ENCODE measurements around the gene FAM120AOS. TPM values are rescaled to one million over a fixed set of nuclear protein-coding genes. Genes with fewer than 3 reads are reported as not detected.

FAM120AOS gene
- total RNA-seq, 1 donor from 2014 or later = 38.7 TPM

DNA sequence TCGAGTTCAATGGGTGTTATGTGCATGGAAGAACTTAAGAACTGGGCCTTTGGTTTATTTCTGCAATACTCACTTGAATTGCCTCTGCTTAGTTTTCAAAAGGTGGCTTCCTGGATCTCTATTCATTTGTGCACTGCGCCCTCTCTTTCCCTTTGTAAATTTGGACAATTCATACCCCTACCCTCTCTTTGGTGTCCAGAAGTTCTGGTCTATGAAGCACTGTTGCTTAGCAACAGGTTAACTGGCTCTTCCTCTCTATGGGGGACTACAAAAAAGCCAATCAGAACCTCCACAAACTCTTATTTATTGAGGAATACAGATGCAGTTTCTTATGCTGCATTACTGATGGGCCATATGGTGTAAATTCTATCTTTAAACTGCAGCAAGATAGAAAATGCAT is 15.4 kb downstream of the FAM120AOS start:
- Mint-ChIP-seq H3K36me3 (ENCODE audit: low read depth, unreplicated experiment) (no peaks in the 10 kb centered on the region), H3K9me3 (ENCODE audit: unreplicated experiment) (no peaks in the 10 kb centered on the region), H3K4me1 (ENCODE audit: unreplicated experiment) (peaks cover 8% of the 10 kb centered on the region), H3K27ac (ENCODE audit: unreplicated experiment) (no peak overlapping the region), H3K27me3 (ENCODE audit: unreplicated experiment) (peaks cover 2% of the 10 kb centered on the region), H3K4me3 (ENCODE audit: unreplicated experiment) (no peak overlapping the region)
- DNase-seq (ENCODE audit: low spot score) = no peak
- TF ChIP-seq, protein P1, sequence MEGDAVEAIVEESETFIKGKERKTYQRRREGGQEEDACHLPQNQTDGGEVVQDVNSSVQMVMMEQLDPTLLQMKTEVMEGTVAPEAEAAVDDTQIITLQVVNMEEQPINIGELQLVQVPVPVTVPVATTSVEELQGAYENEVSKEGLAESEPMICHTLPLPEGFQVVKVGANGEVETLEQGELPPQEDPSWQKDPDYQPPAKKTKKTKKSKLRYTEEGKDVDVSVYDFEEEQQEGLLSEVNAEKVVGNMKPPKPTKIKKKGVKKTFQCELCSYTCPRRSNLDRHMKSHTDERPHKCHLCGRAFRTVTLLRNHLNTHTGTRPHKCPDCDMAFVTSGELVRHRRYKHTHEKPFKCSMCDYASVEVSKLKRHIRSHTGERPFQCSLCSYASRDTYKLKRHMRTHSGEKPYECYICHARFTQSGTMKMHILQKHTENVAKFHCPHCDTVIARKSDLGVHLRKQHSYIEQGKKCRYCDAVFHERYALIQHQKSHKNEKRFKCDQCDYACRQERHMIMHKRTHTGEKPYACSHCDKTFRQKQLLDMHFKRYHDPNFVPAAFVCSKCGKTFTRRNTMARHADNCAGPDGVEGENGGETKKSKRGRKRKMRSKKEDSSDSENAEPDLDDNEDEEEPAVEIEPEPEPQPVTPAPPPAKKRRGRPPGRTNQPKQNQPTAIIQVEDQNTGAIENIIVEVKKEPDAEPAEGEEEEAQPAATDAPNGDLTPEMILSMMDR (IDR thresholded peaks at IDR 0.05; ENCODE audit: unreplicated experiment) = no peak

DNA sequence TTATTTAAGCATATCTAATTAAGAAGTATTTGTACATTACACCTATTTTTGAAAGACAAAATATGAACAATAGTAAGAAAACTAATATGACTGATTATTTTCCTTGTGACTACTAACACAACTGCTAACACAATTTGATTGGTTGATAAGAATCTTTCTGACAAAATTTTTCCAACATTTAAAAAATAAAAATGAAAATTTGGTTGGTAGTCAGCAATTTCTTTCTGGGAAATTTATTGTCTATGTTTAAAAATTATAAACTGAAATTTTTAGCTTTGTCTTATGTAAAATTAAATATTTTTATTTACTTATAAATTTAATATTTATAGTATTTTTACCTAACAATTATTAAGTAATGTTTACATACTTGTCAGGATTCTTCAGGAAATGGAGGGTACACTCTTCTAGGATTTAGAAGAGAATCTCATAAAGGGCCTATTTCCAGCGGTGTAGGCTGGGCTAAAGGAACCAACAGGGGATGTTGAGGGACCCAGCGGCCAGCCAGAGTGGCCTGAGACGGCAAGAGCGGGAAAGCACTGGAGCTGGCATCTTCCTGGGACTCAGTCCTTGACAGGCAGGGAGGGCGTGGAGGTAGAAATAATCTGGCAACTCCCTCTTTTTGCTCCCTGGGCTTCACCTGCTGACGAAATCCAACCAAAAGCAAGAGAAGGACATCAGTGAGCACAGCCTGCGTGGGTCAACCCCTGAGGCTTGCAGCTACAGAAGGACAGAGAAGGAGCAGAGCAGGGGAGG is 16.6 kb downstream of the FAM120AOS start:
- TF ChIP-seq, protein P1 (IDR thresholded peaks at IDR 0.05; ENCODE audit: unreplicated experiment) = no peak
- no peak overlapping the region for H3K4me3 Mint-ChIP-seq (ENCODE audit: unreplicated experiment)
- H3K27ac Mint-ChIP-seq (ENCODE audit: unreplicated experiment) = no peak overlapping the region
- no peaks in the 10 kb centered on the region for H3K9me3 Mint-ChIP-seq (ENCODE audit: unreplicated experiment)
- no peak for DNase-seq (ENCODE audit: low spot score)
- H3K4me1 Mint-ChIP-seq (ENCODE audit: unreplicated experiment) = peaks cover 14% of the 10 kb centered on the region
- no peaks in the 10 kb centered on the region for H3K36me3 Mint-ChIP-seq (ENCODE audit: low read depth, unreplicated experiment)
- H3K27me3 Mint-ChIP-seq (ENCODE audit: unreplicated experiment) = peaks cover 2% of the 10 kb centered on the region

DNA sequence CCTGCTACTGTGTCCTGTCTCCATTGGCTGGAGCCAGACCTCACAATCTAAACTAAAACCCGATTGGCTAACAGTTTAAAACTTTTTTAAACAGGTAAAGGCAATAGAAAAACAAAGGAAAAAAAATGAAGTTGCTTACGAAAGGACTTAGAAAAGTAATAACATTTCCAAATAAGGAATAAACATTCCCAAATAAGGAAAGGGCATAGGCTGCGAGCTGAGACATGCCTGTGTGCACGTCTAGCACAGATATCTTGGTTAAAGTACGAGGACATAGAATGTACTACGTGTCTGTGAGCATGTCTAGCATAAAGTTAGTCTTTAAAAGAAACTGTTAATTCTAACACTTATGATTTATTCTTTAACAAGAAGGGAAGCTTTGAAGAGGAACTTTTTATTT is 17.2 kb downstream of the FAM120AOS start:
- Mint-ChIP-seq H3K4me3 (ENCODE audit: unreplicated experiment) (no peak overlapping the region), H3K9me3 (ENCODE audit: unreplicated experiment) (no peaks in the 10 kb centered on the region), H3K4me1 (ENCODE audit: unreplicated experiment) (peaks cover 19% of the 10 kb centered on the region), H3K27me3 (ENCODE audit: unreplicated experiment) (peaks cover 2% of the 10 kb centered on the region), H3K27ac (ENCODE audit: unreplicated experiment) (no peak overlapping the region), H3K36me3 (ENCODE audit: low read depth, unreplicated experiment) (no peaks in the 10 kb centered on the region)
- no peak for DNase-seq (ENCODE audit: low spot score)
- TF ChIP-seq, protein P1 (IDR thresholded peaks at IDR 0.05; ENCODE audit: unreplicated experiment) = no peak

DNA sequence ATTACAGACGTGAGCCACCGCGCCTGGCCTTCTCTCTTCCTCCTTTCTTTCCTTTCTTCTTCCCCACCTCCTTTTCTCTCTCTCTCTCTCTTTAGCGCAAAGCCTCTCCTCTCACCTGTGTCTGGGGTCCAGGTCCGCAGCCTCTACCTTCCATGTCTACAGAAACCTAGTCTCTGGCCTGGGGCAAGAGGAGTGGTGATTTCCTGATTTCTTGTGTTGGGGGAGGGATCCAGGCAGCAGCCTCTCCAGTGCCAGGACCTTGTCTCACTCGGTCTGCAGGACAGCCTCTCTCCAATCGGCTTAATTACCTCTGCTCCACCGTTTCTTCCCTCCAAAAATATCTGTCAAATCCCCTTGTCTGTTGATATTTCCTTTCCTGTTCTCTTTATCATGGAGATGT is 18.0 kb downstream of the FAM120AOS start:
- H3K9me3 Mint-ChIP-seq (ENCODE audit: unreplicated experiment) = no peaks in the 10 kb centered on the region
- H3K36me3 Mint-ChIP-seq (ENCODE audit: low read depth, unreplicated experiment) = no peaks in the 10 kb centered on the region
- H3K27me3 Mint-ChIP-seq (ENCODE audit: unreplicated experiment) = peaks cover 2% of the 10 kb centered on the region
- TF ChIP-seq, protein P1 (IDR thresholded peaks at IDR 0.05; ENCODE audit: unreplicated experiment) = no peak
- no peak overlapping the region for H3K4me3 Mint-ChIP-seq (ENCODE audit: unreplicated experiment)
- DNase-seq (ENCODE audit: low spot score) = no peak
- H3K27ac Mint-ChIP-seq (ENCODE audit: unreplicated experiment) = no peak overlapping the region
- peaks cover 19% of the 10 kb centered on the region for H3K4me1 Mint-ChIP-seq (ENCODE audit: unreplicated experiment)

DNA sequence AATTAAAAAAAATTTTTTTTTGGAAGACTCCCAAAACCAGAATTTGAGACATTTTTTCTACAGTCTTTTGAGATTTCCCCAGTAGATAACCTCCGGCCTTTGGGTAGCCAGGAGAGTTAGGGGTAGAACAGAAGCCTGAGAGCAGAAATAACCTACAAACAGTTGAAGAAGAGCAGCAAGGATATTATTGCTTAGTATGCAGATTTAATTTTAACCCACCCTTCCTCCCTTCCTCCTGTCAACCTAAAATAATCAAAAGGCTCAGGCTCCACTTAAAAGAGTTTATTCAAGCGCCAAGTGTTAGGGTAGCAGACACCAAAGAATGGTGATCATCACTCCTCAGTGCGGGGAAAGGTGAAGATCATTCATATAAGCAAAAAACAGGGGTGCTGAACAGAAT is 19.3 kb downstream of the FAM120AOS start:
- DNase-seq (ENCODE audit: low spot score) = no peak
- Mint-ChIP-seq H3K27ac (ENCODE audit: unreplicated experiment) (no peak overlapping the region), H3K4me3 (ENCODE audit: unreplicated experiment) (no peak overlapping the region), H3K27me3 (ENCODE audit: unreplicated experiment) (peaks cover 2% of the 10 kb centered on the region), H3K9me3 (ENCODE audit: unreplicated experiment) (no peaks in the 10 kb centered on the region), H3K36me3 (ENCODE audit: low read depth, unreplicated experiment) (no peaks in the 10 kb centered on the region), H3K4me1 (ENCODE audit: unreplicated experiment) (peaks cover 19% of the 10 kb centered on the region)
- TF ChIP-seq, protein P1 (IDR thresholded peaks at IDR 0.05; ENCODE audit: unreplicated experiment) = no peak

Data from endothelial cell (in vitro differentiated cells).